K562 (cell line): ENCODE results near the gene ZNF485. TPM values are rescaled to one million over a fixed set of nuclear protein-coding genes. Genes with fewer than 3 reads are reported as not detected.

Source experiments
- CHD2 ChIP-seq: IDR thresholded peaks from 2 replicates; pipeline ENCODE4 v1.6.1; 2011; ENCODE audit warnings: low read depth, low read length
- CTCF ChIP-seq, 3 experiments: IDR thresholded peaks in 2 of 3; conservative IDR thresholded peaks in 1 of 3; 2 replicates each; pipeline ENCODE4 v1.5.1; 2011 to 2012; ENCODE audit warnings: low read length in 3 of 3, mild to moderate bottlenecking in 3 of 3, control low read depth in 2 of 3, improper control_type of control experiment in 1 of 3, inconsistent platforms in 1 of 3, low read depth in 1 of 3, mixed read lengths in 1 of 3, moderate library complexity in 1 of 3; ENCODE audit not compliant: insufficient read depth in 2 of 3
- FOXJ3 ChIP-seq: sonication (generic); formaldehyde crosslinking; IDR thresholded peaks from 2 replicates; pipeline ENCODE4 v1.4.0; 2020; ENCODE audit warnings: mild to moderate bottlenecking, missing genetic modification reagents
- FOXK2 ChIP-seq, 2 experiments: fragments of 450-650 bp; IDR thresholded peaks in 1 of 2; conservative IDR thresholded peaks in 1 of 2; 2 replicates each; pipeline ENCODE4 v1.6.1; 2016; ENCODE audit warnings: low read depth in 2 of 2, mild to moderate bottlenecking in 1 of 2
- KLF1 ChIP-seq: fragments of 450-650 bp; IDR thresholded peaks from 2 replicates; pipeline ENCODE4 v1.6.1; 2016; ENCODE audit warnings: missing genetic modification characterization, missing compliant biosample characterization
- MAFF ChIP-seq: IDR thresholded peaks from 2 replicates; pipeline ENCODE4 v1.6.1; 2012; ENCODE audit warnings: low read length, improper control_type of control experiment
- NFRKB ChIP-seq: fragments of 450-650 bp; IDR thresholded peaks from 2 replicates; pipeline ENCODE4 v1.6.1; 2016; ENCODE audit warnings: low read depth
- RB1 ChIP-seq: fragments of 450-650 bp; IDR thresholded peaks from 2 replicates; pipeline ENCODE4 v1.6.1; 2017; ENCODE audit warnings: low read depth, mild to moderate bottlenecking
- RBM25 ChIP-seq: fragments of 200-400 bp; formaldehyde crosslinking; IDR thresholded peaks from 2 replicates; pipeline ENCODE4 v1.6.1; 2018; ENCODE audit warnings: low read length, low read depth, moderate library complexity; ENCODE audit not compliant: severe bottlenecking
- RERE ChIP-seq: sonication (generic); formaldehyde crosslinking; IDR thresholded peaks from 2 replicates; pipeline ENCODE4 v1.8.0; 2023; ENCODE audit warnings: missing genetic modification reagents, mild to moderate bottlenecking, borderline replicate concordance
- TCF7L2 ChIP-seq: fragments of 150-350 bp; IDR thresholded peaks from 2 replicates; pipeline ENCODE4 v1.6.1; 2016; ENCODE audit warnings: low read depth, mild to moderate bottlenecking, low read length, moderate library complexity
- ZHX1 ChIP-seq: fragments of 150-350 bp; conservative IDR thresholded peaks from 2 replicates; pipeline ENCODE4 v1.6.1; 2014; ENCODE audit warnings: low read length
- ZNF143 ChIP-seq: sonication (generic); formaldehyde crosslinking; IDR thresholded peaks from 2 replicates; pipeline ENCODE4 v1.9.0; 2022; ENCODE audit warnings: mild to moderate bottlenecking, missing genetic modification reagents
- ZNF280A ChIP-seq: fragments of 450-650 bp; IDR thresholded peaks from 2 replicates; pipeline ENCODE4 v1.6.1; 2018; ENCODE audit warnings: mild to moderate bottlenecking, low read depth; ENCODE audit not compliant: partially characterized antibody
- polyA plus RNA-seq, 8 experiments: library from polyadenylated mRNA; depleted of rRNA in 4 of 8; stranded (reverse) in 5 of 8; unstranded in 3 of 8; fragments of >200 nt; fragmentation: Nextera tagmentation in 2 of 8; fragmentation: Illumina TruSeq in 1 of 8; extraction: Ambion mirVana in 2 of 8; extraction: Trizol in 1 of 8; gene quantifications; 2 replicates each; pipeline versions ENCODE4 v1.2.1 to v1.2.3, GENCODE V29; 2011 to 2014; ENCODE audit warnings: inconsistent platforms in 1 of 8, missing spikeins in 1 of 8
- total RNA-seq, 7 experiments: library from RNA; depleted of rRNA in 6 of 7; stranded (reverse); fragments of >200 nt in 6 of 7; fragmentation: Illumina TruSeq in 2 of 7; extraction: Trizol in 2 of 7; gene quantifications; 2 replicates each; pipeline versions ENCODE4 v1.2.1 to v1.2.3, GENCODE V29; 2011 to 2021; ENCODE audit warnings: low replicate concordance in 1 of 7

The ZNF485 gene
- total and polyA plus RNA-seq, 9 of the 15 experiments (the other 6 are each of a cell fraction or from before 2014, with no cell fraction given): 8.0 to 18.7 (median 11.9) TPM

- TF ChIP-seq CHD2 (peak; percentile 46; the same call in 1 of the 2 replicates), ZNF143 (CRISPR knock-in tag) (peak; percentile 90), KLF1 (peak; percentile 86), FOXK2 (conservative IDR thresholded peaks at IDR 0.05 in 1 of 2, IDR thresholded peaks at IDR 0.05 in 1 of 2; ENCODE audit: low read depth in 2 of 2) (peak; percentile 32 to 46; a peak in 1 of 4 replicates), RERE (CRISPR knock-in tag) (no peak), RB1 (peak; percentile 81), FOXJ3 (CRISPR knock-in tag) (no peak), NFRKB (no peak), CTCF (IDR thresholded peaks at IDR 0.05 in 2 of 3, conservative IDR thresholded peaks at IDR 0.05 in 1 of 3; ENCODE audit: insufficient read depth in 2 of 3, low read depth in 1 of 3, low read length in 3 of 3) (no peak), MAFF (no peak), ZHX1 (no peak), RBM25 (peak; percentile 28), ZNF280A (no peak), TCF7L2 (0 out of 2 replicates have a peak, but pooled peaks have one; percentile 32)
Observed at GRCh38 chr10:43574001-43574892, 32.0 kb upstream of the ZNF485 start, which contains the start of gene ZNF239 (continued).
